Measurements from ENCODE around the gene SPARC.
"Not testable (repeated sequence)": the region's sequence is repeated elsewhere in the genome, so short reads cannot be mapped to it uniquely, and the experiment has no call there.

SPARC gene

DNA sequence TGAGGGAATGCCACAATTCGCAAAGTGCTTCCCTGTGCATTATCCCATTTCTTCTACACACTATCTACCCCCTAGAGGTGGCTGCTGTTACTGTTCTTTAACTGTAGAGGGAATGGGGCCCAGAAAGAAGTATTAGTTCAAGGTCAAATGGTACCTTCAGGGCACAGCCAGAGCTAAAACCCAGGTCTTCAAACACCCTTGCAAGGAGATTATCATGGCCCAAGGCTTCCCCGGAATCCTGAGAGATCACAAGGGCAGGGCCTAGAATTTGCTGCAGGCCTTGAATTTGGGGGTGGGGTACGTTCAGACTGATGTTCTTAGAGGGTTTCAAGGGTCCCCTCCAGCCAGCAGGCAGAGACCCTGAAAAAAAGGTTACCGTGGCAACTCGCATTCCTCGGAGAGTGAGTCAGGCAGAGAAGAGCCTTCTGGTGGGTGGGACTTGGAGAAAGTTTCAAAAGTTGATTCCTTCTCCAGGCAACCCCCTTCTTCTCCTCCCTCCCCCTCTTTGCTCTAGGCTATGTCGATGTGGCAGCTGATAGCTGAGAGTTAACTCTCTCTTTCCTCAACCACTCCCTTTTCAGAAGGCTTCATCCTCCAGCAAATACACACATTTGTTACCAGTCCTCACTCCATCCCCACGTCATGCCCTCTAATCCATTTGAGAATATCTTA lies 1.9 kb downstream of the SPARC start:
- TF ChIP-seq Cebpa-rat (IDR thresholded peaks at IDR 0.05), result no peak
- Histone ChIP-seq H3K4me2 (peak overlapping the region in 9 of 11 experiments; percentile 69 to 92 (median 83); a peak in 16 of 22 replicates), H3K9me3 (replicated peaks in 1 of 11) (no peaks in the 10 kb centered on the region), H3K9ac (no peak overlapping the region; a peak in 1 of 22 replicates), H3K36me3 (no peaks in the 10 kb centered on the region), H3K27me3 (peaks cover 0 to 9% (median 0%) of the 10 kb centered on the region in 11 experiments; a peak in 3 of 22 replicates), H3K4me1 (peaks cover 13 to 61% (median 49%) of the 10 kb centered on the region in 10 experiments), H3K4me3 (peak overlapping the region in 3 of 10 experiments; percentile 1 to 31 (median 12); a peak in 2 of 20 replicates), H4K20me1 (no peaks in the 10 kb centered on the region), H3K27ac (no peak overlapping the region; a peak in 1 of 22 replicates)

DNA sequence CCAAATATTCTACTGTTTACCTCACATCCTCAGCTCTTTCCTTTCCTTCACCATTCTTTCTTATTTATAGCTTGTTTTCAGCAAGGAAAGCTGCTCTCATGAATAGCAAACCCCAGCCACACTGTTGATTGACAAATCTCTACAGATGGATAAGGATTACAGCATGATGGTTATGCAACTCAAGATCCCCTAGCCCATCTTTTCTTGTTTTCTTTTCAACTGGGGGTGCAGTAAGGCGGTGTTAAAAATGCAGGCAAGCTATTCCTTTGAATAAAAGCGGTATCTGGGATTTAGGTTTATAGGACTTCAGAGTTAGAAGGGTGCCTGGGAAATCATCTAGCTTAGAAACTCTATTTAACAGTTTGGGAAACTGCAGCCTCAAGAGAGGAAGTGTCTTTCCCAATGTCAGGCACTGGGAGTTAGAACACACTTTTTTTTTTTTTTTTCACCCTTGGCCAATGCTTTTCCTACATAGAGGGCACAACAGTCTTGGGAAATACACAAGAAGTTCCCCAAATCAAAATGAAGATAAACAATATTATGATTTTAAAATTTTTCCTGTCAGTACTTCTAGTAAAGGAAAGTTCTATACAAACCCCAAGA lies 2.6 kb downstream of the SPARC start:
- Histone ChIP-seq H3K9me3 (replicated peaks in 1 of 11) (no peaks in the 10 kb centered on the region), H3K9ac (no peak overlapping the region), H3K4me3 (no peak overlapping the region), H4K20me1 (no peaks in the 10 kb centered on the region), H3K4me2 (peak overlapping the region in 8 of 11 experiments; percentile 69 to 92 (median 85); a peak in 15 of 22 replicates), H3K4me1 (peaks cover 13 to 61% (median 49%) of the 10 kb centered on the region in 10 experiments), H3K27ac (no peak overlapping the region; a peak in 1 of 22 replicates), H3K27me3 (peaks cover 0 to 9% (median 0%) of the 10 kb centered on the region in 11 experiments; a peak in 3 of 22 replicates), H3K36me3 (no peaks in the 10 kb centered on the region)
- no peak for TF ChIP-seq Cebpa-rat (IDR thresholded peaks at IDR 0.05)

DNA sequence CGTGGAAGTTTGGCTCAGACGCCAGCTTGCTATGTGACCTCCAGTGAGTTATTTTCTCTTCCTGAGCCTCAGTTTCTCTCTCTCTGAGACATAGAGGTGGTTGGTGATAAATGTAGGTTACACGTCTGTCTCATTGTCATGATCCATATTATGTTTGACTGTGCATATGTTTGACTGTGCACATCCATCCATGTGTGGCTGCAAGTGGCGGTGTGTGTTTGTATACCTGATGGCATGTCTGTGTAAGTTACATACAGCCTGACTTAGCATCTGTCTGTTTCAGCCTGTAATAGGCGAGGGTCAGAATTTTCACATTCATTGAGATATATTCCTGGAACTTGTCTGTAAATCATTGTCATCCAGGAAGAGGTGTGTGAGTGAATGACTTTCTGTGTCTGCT lies 3.3 kb downstream of the SPARC start:
- H3K36me3 ChIP-seq, result no peaks in the 10 kb centered on the region
- peak overlapping the region in 7 of 11 experiments; percentile 34 to 92 (median 83); a peak in 11 of 22 replicates for H3K4me2 ChIP-seq
- H3K9ac ChIP-seq, result no peak overlapping the region
- H3K4me1 ChIP-seq, result peaks cover 16 to 67% (median 54%) of the 10 kb centered on the region in 10 experiments
- peak overlapping the region in 1 of 11 experiments; percentile 0; a peak in 2 of 22 replicates for H3K27ac ChIP-seq
- H3K4me3 ChIP-seq, result no peak overlapping the region
- H3K9me3 ChIP-seq (replicated peaks in 1 of 11), result peaks cover 0 to 6% (median 0%) of the 10 kb centered on the region in 11 experiments; a peak in 1 of 22 replicates
- no peaks in the 10 kb centered on the region for H4K20me1 ChIP-seq
- TF ChIP-seq Cebpa-rat (IDR thresholded peaks at IDR 0.05), result no peak
- H3K27me3 ChIP-seq, result peaks cover 0 to 9% (median 0%) of the 10 kb centered on the region in 11 experiments; a peak in 3 of 22 replicates

DNA sequence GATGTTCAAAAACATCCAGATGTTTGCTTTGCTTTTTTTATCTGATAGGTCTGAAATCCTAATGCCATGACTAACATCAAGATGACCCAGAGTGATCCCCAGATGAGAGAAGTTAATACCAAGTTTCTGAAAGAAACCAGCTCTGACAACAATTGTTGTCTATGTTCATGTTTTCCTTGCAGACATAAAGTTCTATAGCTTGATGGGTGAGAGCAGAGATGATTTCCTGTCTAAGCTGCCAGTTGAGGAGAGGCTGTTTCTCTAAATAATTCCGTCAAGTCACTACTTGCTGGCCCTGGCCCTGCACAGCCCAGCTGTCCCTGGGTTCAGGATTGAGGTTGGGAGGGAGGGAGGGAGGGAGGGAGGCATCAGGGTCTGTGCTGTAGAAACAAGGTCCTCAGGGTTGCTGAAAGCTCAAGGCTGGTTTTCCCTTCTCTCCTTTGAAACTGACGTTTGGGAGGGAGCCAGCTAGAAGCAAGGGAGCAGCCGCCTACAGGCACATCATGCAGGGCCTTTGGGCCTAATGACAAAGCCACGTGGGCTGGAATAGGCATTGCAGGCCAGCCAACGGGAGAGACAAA lies 3.9 kb downstream of the SPARC start:
- Histone ChIP-seq H3K9me3 (replicated peaks in 1 of 11) (peaks cover 0 to 9% (median 0%) of the 10 kb centered on the region in 11 experiments; a peak in 1 of 22 replicates), H3K9ac (no peak overlapping the region; a peak in 1 of 22 replicates), H3K4me3 (no peak overlapping the region), H4K20me1 (no peaks in the 10 kb centered on the region), H3K36me3 (no peaks in the 10 kb centered on the region), H3K27ac (no peak overlapping the region), H3K4me2 (peak overlapping the region in 7 of 11 experiments; percentile 34 to 92 (median 83); a peak in 11 of 22 replicates), H3K27me3 (peaks cover 0 to 9% (median 0%) of the 10 kb centered on the region in 11 experiments; a peak in 3 of 22 replicates), H3K4me1 (peaks cover 22 to 73% (median 60%) of the 10 kb centered on the region in 10 experiments)
- TF ChIP-seq Cebpa-rat (IDR thresholded peaks at IDR 0.05), result no peak

DNA sequence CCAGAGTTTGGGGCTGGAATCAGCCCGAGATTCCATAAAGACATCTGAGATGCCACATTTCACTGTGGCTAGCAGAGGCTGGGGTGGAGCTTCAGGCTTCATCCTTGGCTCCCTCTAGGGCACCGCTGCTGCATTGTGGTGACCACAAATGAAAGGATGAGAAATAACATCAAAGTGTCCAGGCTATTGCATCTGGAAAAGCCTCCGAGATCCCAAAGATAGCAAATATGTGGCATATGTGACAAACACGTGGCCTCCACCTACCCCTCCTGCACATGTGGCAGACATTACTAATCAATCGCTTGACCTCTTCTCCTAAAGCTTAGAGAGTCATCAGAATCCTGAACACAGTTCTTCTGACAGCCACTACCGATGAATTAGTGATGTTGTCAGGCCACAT lies 4.5 kb downstream of the SPARC start:
- no peaks in the 10 kb centered on the region for H3K36me3 ChIP-seq
- no peak for TF ChIP-seq Cebpa-rat (IDR thresholded peaks at IDR 0.05)
- H3K27me3 ChIP-seq, result peaks cover 0 to 9% (median 0%) of the 10 kb centered on the region in 11 experiments; a peak in 3 of 22 replicates
- peak overlapping the region in 5 of 11 experiments; percentile 2 to 12 (median 10); a peak in 3 of 22 replicates for H3K4me2 ChIP-seq
- H3K27ac ChIP-seq, result no peak overlapping the region
- H4K20me1 ChIP-seq, result no peaks in the 10 kb centered on the region
- H3K9ac ChIP-seq, result no peak overlapping the region; a peak in 1 of 22 replicates
- peaks cover 26 to 76% (median 62%) of the 10 kb centered on the region in 10 experiments for H3K4me1 ChIP-seq
- H3K9me3 ChIP-seq (replicated peaks in 1 of 11), result peaks cover 0 to 9% (median 0%) of the 10 kb centered on the region in 11 experiments; a peak in 1 of 22 replicates
- H3K4me3 ChIP-seq, result no peak overlapping the region

DNA sequence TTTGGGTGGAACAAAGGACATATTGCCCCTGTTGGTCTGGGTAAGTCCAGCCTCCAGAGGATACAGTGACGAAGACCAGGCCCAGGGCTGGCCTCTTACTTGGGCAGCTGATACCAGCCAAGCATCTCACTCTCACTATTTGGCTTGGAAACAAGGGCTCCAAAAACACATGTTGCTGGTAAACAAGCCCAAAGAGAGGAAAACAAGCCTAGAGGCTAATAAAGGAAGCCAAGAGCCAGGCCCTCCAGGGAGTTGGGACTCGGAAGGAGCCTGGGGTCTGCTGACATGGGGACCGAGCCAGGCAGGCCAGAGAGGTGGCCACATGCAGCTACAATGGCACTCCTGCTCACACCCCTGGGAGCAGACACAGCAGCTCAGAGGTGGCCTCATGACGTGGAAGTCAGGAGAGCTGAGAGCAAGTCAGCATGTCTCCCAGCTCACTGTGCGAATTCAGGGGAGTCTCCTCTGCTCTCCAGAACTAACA lies 5.7 kb downstream of the SPARC start:
- H4K20me1 ChIP-seq, result no peaks in the 10 kb centered on the region
- H3K4me1 ChIP-seq, result peaks cover 22 to 76% (median 61%) of the 10 kb centered on the region in 10 experiments
- H3K9me3 ChIP-seq (replicated peaks in 1 of 11), result peaks cover 0 to 9% (median 0%) of the 10 kb centered on the region in 11 experiments; a peak in 1 of 22 replicates
- H3K36me3 ChIP-seq, result no peaks in the 10 kb centered on the region
- TF ChIP-seq Cebpa-rat (IDR thresholded peaks at IDR 0.05), result no peak
- no peak overlapping the region for H3K27ac ChIP-seq
- no peak overlapping the region for H3K4me2 ChIP-seq
- peaks cover 0 to under 1% (median 0%) of the 10 kb centered on the region in 11 experiments; a peak in 2 of 22 replicates for H3K27me3 ChIP-seq
- H3K9ac ChIP-seq, result no peak overlapping the region
- no peak overlapping the region for H3K4me3 ChIP-seq

DNA sequence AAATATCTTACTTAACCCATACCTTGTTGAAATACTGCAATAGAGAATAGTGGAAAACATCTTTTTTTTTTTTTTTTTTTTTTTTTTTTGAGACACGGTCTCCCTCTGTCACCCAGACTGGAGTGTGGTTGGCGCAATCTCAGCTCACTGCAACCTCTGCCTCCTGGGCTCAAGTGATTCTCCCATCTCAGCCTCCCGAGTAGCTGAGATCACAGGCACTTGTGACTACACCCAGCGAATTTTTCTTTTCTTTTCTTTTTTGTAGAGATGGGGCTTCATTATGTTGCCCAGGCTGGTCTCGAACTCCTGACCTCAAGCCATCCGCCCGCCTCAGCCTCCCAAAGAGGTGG lies 6.6 kb downstream of the SPARC start:
- not testable (repeated sequence) for H4K20me1 ChIP-seq; H3K27me3 ChIP-seq; H3K27ac ChIP-seq; H3K9me3 ChIP-seq (replicated peaks in 1 of 11); H3K4me3 ChIP-seq; H3K36me3 ChIP-seq; H3K9ac ChIP-seq; H3K4me2 ChIP-seq
- peaks cover 22 to 76% (median 61%) of the 10 kb centered on the region in 10 experiments for H3K4me1 ChIP-seq

DNA sequence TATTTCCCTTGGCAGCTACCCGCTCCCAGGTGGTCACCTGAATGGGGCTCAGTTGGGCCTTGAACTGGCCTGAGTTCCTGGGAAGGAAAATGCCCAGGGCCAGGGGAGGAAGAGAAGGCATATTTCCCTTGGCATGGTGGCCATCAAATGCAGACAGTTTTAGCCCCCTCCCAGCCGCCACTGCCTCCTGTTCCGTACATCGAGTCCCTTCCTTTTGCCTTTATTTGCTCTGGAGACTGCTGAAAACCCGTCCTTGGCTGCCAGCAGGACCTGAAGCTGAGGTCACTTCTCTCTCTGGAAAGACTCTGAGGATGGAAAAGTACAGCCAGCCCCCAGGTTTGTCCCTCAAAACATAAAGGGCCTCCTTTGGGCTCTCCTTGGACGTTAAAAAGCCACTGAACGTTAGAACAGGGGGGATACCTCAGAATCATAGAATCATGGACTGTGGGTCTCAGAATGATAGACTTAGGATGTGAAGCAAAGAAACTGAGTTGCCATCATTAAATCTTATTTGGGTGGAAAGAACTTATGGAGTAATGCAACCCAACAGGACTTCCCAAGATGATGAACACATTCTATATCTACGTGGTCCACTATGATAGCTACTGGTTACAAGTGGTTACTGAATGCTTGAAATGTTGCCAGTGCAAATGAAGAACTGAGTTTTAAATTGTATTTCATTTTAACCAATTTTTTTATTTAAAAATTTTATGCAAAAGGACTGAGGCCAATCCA lies 7.1 kb downstream of the SPARC start:
- H3K27me3 ChIP-seq, result no peaks in the 10 kb centered on the region
- peaks cover 0 to 9% (median 0%) of the 10 kb centered on the region in 11 experiments; a peak in 1 of 22 replicates for H3K9me3 ChIP-seq (replicated peaks in 1 of 11)
- H3K27ac ChIP-seq, result no peak overlapping the region
- H3K4me2 ChIP-seq, result no peak overlapping the region; a peak in 1 of 22 replicates
- H3K36me3 ChIP-seq, result peaks cover 0 to under 1% (median 0%) of the 10 kb centered on the region in 11 experiments; a peak in 1 of 22 replicates
- H3K4me3 ChIP-seq, result no peak overlapping the region
- H4K20me1 ChIP-seq, result no peaks in the 10 kb centered on the region
- peaks cover 22 to 76% (median 61%) of the 10 kb centered on the region in 10 experiments for H3K4me1 ChIP-seq
- no peak overlapping the region for H3K9ac ChIP-seq
- no peak for TF ChIP-seq Cebpa-rat (IDR thresholded peaks at IDR 0.05)

Measured in BLaER1 treated with 17β-estradiol and CSF1 and Interleukin-3, amounts not matched to agents 10 nM and 100 nM (cell line).